ENCODE results near the gene MERTK. TPM values are rescaled to one million over a fixed set of nuclear protein-coding genes. Genes with fewer than 3 reads are reported as not detected.

MERTK gene
- total RNA-seq, 1 experiment from 2014 or later = 39.2 TPM

DNA sequence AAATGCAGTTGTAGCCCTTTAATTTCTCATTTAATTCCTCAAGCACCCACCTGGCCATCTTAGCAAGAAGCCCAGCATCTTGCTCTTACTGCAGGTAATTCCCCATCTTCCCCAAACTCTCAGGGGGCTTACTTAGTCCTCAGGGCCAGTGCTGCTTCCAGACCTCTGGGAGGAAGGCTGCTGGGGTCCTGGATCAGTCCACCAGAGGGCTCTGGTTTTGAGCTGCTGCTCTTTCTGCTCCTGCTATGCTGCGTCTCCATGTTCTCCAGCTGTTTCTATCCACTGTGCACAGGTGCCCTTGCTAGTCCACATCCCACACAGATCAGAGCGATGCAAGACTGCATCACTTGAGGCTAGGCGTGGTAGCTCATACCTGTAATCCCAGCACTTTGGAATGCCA is 122.2 kb downstream of the MERTK start:
- ChIA-PET CTCF (interaction anchor here (0.7 to 1.4 kb wide), 3 partner anchors 95 to 133 kb away, joined by 3 to 4 read pairs (median 4); no protein-coding TSS in a partner anchor), POLR2A (no interaction called here)
- peak in 1 of 2 experiments; percentile 48 for DNase-seq
- no peak overlapping the region for H3K4me3 Mint-ChIP-seq (ENCODE audit: unreplicated experiment)
- peaks cover 3% of the 10 kb centered on the region for H3K36me3 ChIP-seq (ENCODE audit: control insufficient read depth, insufficient read depth, low read length)
- intact Hi-C loops (cut with micrococcal nuclease; ENCODE audit: unreplicated experiment) = loop anchor here (2.0 kb wide), 1 partner anchor 28 kb away; no protein-coding TSS in a partner anchor
- no TSS peak for BruUV-seq (replicated peaks)
- no peaks in the 10 kb centered on the region for H3K27me3 ChIP-seq (replicated peaks; ENCODE audit: control insufficient read depth, insufficient read depth, low read length)
- no peaks in the 10 kb centered on the region for H3K9me3 Mint-ChIP-seq (ENCODE audit: unreplicated experiment)
- no peaks in the 10 kb centered on the region for H3K27me3 Mint-ChIP-seq (ENCODE audit: insufficient read depth, unreplicated experiment)
- peaks cover 75% of the 10 kb centered on the region for H3K36me3 Mint-ChIP-seq (ENCODE audit: insufficient read depth, unreplicated experiment)
- peaks cover 19% of the 10 kb centered on the region for H3K4me1 ChIP-seq
- H3K4me1 Mint-ChIP-seq (ENCODE audit: low read depth, unreplicated experiment) = peaks cover 32% of the 10 kb centered on the region
- H3K27ac Mint-ChIP-seq (ENCODE audit: unreplicated experiment) = peak overlapping the region; percentile 52
- H3K9me3 ChIP-seq = no peaks in the 10 kb centered on the region
- TF ChIP-seq, protein P1, sequence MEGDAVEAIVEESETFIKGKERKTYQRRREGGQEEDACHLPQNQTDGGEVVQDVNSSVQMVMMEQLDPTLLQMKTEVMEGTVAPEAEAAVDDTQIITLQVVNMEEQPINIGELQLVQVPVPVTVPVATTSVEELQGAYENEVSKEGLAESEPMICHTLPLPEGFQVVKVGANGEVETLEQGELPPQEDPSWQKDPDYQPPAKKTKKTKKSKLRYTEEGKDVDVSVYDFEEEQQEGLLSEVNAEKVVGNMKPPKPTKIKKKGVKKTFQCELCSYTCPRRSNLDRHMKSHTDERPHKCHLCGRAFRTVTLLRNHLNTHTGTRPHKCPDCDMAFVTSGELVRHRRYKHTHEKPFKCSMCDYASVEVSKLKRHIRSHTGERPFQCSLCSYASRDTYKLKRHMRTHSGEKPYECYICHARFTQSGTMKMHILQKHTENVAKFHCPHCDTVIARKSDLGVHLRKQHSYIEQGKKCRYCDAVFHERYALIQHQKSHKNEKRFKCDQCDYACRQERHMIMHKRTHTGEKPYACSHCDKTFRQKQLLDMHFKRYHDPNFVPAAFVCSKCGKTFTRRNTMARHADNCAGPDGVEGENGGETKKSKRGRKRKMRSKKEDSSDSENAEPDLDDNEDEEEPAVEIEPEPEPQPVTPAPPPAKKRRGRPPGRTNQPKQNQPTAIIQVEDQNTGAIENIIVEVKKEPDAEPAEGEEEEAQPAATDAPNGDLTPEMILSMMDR (IDR thresholded peaks at IDR 0.05; ENCODE audit: insufficient read depth in 1 of 2, low read depth in 1 of 2, low read length in 1 of 2, severe bottlenecking in 1 of 2, unreplicated experiment in 1 of 2) = peak; percentile 28 to 29
- no peak overlapping the region for H3K4me3 ChIP-seq (ENCODE audit: low read depth, low read length)

DNA sequence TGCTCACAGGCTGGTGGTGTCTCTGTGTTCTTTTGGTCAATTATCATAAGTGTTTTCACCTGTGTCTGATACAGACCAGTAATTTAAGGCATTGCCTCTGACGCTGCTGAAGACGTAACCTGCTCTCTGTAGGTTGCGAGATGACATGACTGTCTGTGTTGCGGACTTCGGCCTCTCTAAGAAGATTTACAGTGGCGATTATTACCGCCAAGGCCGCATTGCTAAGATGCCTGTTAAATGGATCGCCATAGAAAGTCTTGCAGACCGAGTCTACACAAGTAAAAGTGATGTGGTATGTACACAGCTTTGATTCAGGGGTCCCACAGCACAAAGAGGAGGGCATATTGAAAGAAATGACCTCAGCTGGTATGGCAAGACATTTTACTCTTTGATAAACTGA is 122.9 kb downstream of the MERTK start:
- peak in 1 of 2 experiments; percentile 46 for DNase-seq
- Histone ChIP-seq H3K9me3 (no peaks in the 10 kb centered on the region), H3K27me3 (replicated peaks; ENCODE audit: control insufficient read depth, insufficient read depth, low read length) (no peaks in the 10 kb centered on the region), H3K4me1 (peaks cover 19% of the 10 kb centered on the region), H3K4me3 (ENCODE audit: low read depth, low read length) (no peak overlapping the region), H3K36me3 (ENCODE audit: control insufficient read depth, insufficient read depth, low read length) (peaks cover 3% of the 10 kb centered on the region)
- TF ChIP-seq, protein P1 (IDR thresholded peaks at IDR 0.05; ENCODE audit: insufficient read depth in 1 of 2, low read depth in 1 of 2, low read length in 1 of 2, severe bottlenecking in 1 of 2, unreplicated experiment in 1 of 2) = no peak
- H3K9me3 Mint-ChIP-seq (ENCODE audit: unreplicated experiment) = no peaks in the 10 kb centered on the region
- peaks cover 32% of the 10 kb centered on the region for H3K4me1 Mint-ChIP-seq (ENCODE audit: low read depth, unreplicated experiment)
- no peaks in the 10 kb centered on the region for H3K27me3 Mint-ChIP-seq (ENCODE audit: insufficient read depth, unreplicated experiment)
- no TSS peak for BruUV-seq (replicated peaks)
- ChIA-PET POLR2A (no interaction called here), CTCF (interaction anchor here (1.4 kb wide), 1 partner anchor 124 kb away, joined by 4 read pairs; no protein-coding TSS in a partner anchor)
- intact Hi-C loops (cut with micrococcal nuclease; ENCODE audit: unreplicated experiment) = loop anchor here (2.0 kb wide), 1 partner anchor 28 kb away; no protein-coding TSS in a partner anchor
- peaks cover 75% of the 10 kb centered on the region for H3K36me3 Mint-ChIP-seq (ENCODE audit: insufficient read depth, unreplicated experiment)
- H3K4me3 Mint-ChIP-seq (ENCODE audit: unreplicated experiment) = no peak overlapping the region
- H3K27ac Mint-ChIP-seq (ENCODE audit: unreplicated experiment) = no peak overlapping the region

DNA sequence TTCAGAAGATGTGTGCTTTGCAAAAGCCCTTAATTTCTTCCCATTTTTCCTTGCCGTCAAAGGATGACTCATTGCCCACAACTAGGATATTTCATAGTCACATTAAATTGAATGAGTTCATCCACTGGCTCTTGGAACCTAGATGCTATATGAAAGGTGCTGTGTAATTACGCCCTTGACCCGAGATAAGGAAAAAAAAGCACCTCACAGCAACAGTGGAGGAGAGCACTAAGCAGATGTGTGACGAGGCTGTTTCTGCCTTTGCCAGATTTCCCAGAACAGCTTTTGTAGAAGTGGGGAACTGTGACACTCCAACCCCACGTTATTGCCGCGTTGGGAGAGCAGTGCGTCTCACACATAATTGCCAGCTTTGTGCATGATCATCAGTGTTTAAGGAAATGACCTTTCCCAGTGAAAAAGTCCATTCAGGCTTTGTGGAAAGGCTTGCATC is 123.4 kb downstream of the MERTK start:
- Mint-ChIP-seq H3K9me3 (ENCODE audit: unreplicated experiment) (no peaks in the 10 kb centered on the region), H3K36me3 (ENCODE audit: insufficient read depth, unreplicated experiment) (peaks cover 76% of the 10 kb centered on the region), H3K4me3 (ENCODE audit: unreplicated experiment) (no peak overlapping the region), H3K27me3 (ENCODE audit: insufficient read depth, unreplicated experiment) (no peaks in the 10 kb centered on the region), H3K27ac (ENCODE audit: unreplicated experiment) (no peak overlapping the region), H3K4me1 (ENCODE audit: low read depth, unreplicated experiment) (peaks cover 32% of the 10 kb centered on the region)
- Histone ChIP-seq H3K4me1 (peaks cover 19% of the 10 kb centered on the region), H3K36me3 (ENCODE audit: control insufficient read depth, insufficient read depth, low read length) (peaks cover 3% of the 10 kb centered on the region), H3K4me3 (ENCODE audit: low read depth, low read length) (no peak overlapping the region), H3K9me3 (no peaks in the 10 kb centered on the region), H3K27me3 (replicated peaks; ENCODE audit: control insufficient read depth, insufficient read depth, low read length) (no peaks in the 10 kb centered on the region)
- TF ChIP-seq, protein P1 (IDR thresholded peaks at IDR 0.05; ENCODE audit: insufficient read depth in 1 of 2, low read depth in 1 of 2, low read length in 1 of 2, severe bottlenecking in 1 of 2, unreplicated experiment in 1 of 2) = no peak
- no TSS peak for BruUV-seq (replicated peaks)
- no peak for DNase-seq
- ChIA-PET POLR2A (no interaction called here), CTCF (no interaction called here)
- intact Hi-C loops (cut with micrococcal nuclease; ENCODE audit: unreplicated experiment) = loop anchor here (2.0 kb wide), 1 partner anchor 27 kb away; no protein-coding TSS in a partner anchor

Measured in Caco-2 (cell line).